Renal cortical epithelial cell (primary cell): ENCODE measurements around the gene HOXB2. TPM values are rescaled to one million over a fixed set of nuclear protein-coding genes. Genes with fewer than 3 reads are reported as not detected.

Source experiments
- DNase-seq: peaks from one replicate; pipeline ENCODE4 v3.0.0-alpha.2; 2011; ENCODE audit warnings: low read depth
- total RNA-seq: library from RNA; depleted of rRNA; stranded (reverse); fragments of >200 nt; gene quantifications from 2 replicates; pipeline ENCODE4 v1.2.3, GENCODE V29; 2014

The HOXB2 gene
- total RNA-seq, 1 donor from 2014 or later, result 23.7 TPM

DNA sequence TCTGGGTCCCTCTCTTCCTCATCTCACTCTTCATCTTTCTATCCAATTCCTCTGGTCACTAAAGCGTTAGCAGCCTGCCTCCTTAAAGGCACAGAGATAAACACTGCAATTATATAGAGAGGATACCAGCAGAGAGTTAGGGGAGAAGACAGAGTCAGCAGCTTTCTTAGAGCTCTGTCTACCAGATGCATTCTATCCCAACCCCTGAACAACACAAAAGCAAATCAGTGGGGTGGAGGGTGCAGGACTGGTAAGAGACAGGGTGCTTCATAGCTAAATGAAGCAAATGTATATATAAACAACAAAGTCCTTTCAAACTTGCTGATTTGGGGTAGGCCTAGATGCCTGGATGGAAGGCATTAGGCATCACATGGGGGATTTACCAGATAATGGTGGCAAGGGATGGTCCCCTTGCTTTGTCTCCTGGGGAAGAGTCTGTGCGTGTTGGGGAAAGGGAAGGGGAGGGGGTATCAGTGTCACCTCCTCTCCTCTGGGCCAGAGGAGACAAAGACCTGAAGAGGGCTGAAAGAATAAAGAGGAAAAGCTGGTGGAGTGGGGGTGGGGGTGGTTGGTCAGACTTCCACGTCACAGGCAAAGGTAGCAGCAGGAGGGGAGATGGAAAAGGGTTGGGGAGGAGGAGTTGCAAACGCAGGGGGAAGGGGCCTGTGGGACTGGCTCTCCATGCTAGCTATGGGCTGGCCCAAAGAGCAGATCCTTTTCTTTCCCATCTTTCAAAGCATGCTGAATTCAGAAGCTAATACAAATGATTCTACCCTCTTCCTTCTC lies 21.2 kb upstream of the HOXB2 start:
- DNase-seq, result no peak

DNA sequence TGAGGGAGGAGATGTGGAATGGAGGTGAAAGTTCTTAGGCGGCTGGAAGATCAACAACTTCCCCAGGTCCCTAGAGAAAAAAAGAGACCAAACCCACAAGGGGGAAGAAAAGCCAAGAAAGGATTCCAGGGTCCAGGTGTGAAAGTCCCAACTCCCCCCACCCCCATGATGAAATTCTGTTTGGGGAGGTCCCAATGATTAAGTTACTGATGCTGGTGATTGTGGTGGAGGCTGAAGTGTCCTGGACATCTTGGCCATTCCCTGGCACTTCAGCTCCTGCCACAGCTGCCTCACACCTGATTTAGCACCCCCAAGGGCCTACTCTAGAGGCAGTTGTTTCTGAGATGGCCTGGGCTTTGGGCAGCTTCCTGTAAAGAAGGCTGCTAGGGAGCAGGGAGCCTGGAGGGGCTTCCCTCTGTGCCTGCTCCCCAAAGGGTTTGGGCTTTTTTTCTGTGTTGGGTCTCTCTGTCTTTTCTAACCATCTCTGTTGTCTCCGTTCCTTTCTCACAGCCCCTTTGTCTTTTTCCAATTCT lies 20.2 kb upstream of the HOXB2 start:
- DNase-seq, result no peak

DNA sequence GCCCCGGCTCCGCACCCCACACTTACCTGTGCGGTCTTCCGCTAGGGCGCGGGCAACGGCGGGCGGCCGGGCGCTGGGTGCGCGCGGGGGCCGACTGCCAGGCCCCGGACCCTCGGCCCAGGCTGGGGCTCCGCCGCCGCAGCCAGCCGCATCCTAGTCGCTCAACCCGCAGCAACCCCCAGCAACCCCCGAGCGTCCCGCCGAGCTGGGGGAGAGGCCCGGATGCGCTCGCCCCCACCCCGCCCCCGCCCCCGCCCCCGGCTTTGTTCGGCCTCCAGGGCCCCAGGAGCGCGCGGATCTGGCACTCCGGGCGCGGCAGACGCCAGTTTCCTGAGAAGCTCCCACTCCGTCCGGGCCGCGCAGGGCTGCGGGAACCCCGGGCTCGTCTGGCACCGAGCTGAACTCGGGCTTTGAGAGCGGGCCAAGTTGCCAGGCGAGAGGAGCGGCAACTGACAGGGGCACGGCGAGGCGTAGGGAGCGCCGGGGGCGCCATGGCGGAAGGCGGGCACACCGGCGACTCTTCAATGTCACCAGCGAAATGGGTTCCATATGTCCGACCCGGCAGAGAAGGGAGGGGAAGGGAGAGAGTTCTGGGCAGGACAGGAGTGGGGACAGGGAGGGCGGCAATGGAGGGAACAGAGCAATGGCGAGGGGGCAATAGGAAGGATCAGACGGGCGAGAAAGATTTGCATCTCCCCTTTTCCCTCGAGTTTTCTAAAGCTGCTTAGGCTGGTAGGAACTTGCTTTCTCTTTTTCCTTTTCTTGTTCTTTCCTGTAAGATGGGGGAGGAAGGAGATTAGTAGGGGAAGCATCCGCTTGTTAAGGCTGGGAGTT lies 19.5 kb upstream of the HOXB2 start:
- no peak for DNase-seq

DNA sequence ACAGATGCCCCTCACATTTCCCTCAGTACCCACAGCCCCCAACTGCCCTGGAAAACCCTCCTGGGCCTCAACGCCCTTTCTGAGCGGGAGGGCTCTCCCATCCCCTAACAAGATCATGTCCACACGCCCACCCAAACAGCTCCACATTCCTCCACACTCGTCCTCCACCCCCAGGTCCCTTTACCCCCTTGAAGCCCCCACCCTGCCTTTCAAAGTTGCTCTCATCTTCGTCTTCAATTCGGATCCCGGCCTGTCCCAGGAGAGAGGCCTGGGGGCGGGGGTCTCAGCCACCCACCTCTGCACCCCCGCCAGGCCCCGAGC lies 18.9 kb upstream of the HOXB2 start:
- no peak for DNase-seq

DNA sequence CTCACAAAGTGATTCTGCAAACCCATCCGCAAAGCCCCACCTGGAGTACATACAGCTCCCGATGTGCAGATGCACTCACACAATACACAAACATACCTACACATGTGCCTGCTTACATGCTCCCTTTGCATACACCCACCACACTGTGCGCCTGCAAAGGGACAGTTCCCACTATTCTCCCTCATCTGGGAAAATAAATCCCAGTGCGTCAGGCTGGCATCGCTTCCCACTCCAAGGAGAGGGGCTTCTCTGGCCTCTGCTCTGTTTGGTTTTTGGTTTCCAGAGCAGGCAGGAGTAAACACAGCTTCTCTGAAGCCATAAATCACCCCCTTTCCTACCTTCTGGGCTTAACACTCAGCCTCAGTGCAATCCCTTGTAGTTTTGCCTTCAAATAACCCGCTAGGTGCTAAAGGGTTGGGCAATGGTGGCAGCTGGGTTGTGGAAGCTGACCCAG lies 18.5 kb upstream of the HOXB2 start:
- DNase-seq, result no peak

DNA sequence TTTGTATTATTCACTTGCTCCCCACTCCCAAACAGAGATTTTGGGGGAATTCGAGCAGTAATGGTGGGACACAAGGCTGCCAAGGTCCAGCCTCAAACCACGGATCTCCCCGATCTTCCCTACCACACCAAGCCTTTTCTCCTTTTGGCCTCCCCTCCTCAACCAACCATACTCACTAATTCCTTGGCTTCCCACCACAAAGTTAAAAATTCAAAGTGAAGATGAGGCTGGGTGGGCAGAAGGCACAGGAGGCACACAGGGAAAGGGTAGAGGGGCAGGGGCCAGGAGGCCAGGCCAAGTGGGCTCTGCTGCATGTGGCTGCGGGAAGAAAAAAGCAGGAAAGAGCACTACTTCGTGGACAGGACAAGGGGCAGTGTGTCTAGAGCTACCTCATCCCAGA lies 18.0 kb upstream of the HOXB2 start:
- no peak for DNase-seq

DNA sequence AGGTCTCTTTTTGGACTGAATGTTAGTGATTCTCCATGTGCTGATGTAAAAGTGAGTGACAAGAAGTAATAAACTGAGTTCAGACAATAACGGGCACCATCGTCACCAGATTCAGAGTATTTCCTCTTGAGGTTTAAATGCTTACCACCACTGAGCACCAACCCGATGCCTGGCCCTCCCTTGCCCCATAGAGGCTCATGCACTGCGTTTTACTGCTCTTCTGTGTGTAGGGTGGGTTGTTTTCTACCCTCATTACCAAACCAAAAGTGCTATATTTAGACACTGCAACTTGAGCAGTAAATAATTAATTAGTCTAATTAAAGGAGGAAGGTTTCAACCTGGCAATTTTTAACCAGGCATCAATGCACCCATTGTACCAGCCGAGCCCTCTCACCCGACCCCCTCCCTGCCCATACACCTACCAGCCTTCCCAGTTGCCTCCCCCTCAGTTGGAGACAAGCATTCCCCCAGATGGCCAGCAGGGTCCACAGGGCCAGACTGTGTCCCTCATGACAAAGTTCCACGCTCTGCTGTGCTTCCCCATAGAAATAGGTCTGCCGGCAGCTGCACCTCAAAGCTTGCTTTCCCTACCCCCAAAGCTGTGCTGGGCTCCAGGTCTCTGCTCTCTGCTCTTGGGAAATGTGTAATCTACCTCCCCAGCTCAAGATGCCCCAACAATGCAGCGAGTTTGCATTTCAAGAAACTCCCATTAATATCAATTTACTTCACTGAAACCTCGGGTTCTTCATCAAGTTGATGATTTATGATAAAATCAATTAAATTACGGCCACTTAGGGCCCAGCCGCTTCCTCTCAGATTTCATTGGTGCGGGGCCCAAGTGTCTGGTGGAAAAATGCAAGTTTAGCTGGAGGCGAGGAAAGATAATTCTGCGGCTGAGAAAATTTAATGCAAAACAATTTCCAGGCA lies 17.2 kb upstream of the HOXB2 start:
- peak; percentile 89 for DNase-seq

DNA sequence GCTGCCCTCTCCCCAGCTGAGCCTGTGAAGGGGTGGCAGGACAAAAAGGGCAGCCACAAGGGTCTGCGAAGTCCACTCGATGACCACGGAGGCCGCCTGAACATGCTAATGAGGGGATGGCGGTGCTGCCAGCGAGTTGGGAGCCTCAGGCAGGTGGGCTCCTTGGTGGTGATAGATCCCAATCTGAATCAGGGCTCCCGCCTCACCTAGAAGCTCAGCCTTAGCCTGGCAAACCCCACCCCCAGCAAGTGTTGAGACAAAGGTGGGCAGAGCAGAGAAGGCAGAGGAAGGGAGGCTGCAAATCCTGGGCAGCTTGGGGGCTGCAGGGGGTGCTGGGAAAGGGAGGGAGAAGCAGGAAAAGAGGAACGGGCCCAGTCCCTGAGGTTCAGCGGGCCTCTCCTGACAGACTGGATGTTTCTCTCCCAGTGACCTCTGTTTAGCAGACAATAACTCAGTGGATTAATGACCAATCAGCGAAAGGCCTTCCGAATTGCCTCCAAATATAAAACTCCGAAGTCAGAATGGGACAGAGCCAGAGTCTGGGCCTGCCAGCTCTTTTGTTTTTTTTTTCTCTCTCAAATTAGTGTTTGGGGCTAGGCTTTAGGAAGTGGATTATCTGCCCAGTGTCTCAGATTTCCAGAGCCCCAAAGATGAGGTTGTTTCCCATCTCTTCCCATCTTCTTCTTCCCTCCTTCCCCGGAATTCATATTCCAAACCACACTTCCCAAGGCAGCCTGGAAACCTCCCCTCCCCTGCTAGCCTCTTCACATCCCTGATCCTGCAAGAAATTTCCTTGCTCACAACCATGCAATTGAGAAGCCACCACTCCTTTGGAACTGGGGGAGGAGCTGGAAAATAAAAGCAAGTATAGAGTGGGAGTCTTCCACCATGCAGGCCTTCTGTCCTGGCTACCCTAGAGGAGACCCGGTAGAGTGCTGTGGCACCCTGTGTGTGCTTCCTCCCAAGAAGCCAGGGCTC lies 15.2 kb upstream of the HOXB2 start:
- DNase-seq, result no peak

DNA sequence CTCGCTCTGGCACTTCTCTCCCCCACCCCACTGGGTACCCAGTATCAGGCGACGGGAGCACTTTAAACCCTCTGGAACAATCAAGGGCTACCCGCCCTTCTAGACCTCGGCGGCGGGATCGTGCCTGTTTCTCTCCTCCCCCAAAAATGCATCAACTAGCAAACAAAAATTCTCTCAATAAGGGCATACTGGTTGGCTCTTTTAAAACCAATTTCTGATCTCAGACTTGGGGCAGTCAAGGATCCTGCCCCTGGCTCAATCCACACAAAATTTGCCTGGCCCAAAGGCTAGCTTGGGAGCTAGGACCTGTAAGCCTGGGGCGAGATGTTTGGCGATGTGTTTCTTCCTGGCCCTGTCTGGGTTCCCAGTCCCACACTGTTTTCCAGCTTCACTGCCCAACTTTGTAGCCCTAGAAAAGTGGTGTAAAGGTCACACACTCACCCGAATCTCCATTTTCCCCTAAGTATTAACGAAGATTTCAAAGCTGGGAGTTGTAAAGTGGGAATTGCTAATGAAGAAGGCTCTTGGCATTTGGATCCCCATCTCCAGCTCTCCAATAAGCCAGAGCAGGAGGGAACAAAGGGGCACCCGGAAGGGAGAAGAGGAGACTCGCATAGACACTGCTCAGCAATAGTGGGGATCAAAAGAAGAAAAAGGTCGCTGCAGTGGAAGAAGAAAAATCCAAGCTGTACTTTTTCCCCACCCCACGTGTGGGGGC lies 14.4 kb upstream of the HOXB2 start:
- DNase-seq, result no peak

DNA sequence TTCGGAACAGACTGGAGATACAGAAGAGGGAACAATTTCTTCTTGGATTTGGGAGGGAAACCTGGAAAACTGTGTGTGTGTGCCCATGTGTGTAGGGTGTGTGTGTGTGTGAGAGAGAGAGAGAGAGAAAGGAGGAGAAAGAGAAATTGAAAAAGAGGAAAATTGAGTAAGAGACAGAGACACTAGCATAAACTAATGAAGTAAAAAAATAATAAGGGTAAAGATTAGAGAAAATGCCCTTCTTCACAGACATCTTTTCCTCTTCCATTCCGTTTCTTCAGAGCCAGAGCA lies 13.9 kb upstream of the HOXB2 start:
- DNase-seq, result no peak

DNA sequence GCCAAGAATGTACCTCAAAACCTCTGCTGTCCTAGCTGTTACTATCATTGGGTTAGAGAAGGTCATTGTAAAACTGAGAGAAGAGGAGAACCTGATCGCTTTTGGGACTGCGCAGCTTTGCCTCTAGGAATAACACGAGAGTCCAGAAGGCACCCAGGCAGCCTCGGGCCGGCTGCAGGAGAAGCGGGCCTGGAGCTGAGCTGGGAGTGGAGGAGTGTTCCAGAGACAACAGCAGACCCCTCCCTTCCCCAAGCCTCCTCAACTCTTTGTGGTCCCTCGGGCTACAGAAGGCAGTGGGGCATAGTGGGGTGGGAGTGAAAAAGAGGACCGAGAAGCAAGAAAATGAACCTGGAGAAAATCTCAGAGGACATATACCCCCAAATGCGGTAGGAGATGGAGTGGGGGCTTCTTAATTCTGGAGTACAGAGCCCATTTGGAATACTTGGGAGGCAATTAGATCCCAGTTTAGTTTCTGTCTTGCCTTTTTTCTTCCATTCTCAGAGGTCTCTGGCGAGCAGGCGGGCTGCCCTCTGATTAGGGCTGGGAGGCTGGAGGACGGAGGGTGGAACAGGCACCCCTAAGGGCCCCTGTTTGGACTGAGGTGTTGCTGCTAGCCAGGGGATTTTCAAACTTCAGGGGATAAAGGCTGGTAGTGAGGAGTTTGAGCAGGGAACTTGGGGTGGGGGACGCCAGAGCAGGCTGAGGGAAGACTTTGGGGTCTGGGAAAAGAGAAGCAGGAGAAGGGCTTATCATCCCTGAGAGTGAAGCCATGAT lies 13.3 kb upstream of the HOXB2 start:
- DNase-seq, result no peak

DNA sequence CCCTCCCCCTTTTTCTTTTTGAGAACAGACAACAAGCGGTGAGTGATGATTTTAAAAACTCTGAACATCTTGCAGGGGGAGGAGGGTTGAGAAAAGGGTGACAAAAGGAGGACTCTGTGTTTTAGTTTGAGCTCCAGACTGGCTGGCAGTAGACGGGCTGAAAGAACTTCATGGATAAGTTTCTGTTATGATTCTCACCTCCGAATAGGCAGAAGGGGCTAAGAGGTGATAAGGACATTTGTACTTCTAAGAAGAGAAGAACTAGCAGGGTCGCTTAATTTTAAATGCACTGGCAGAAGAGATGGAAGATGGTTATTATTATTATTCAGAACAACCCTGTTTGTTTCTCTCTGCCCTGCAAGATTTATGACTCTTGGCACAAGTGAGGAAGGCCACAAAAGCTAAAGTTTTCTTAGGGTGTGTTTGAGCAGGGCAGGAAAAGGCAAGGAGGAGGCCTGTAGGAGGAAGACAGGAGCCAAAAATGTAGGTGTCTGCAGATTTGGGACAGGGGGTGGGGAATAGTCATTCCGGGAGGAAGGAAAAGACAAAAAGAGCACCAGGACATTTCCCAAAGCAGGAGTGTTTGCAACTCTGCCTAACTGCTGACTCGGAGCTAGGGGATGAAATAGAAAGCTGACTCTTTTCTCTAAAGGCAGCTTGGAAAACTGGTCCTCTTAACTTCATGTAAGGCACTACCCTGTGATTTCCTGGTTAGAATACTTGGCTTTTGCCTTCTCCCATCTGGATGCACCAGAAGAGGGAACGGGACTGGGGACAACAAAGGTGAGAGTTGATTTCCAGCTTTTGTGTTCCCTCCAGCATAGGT lies 11.9 kb upstream of the HOXB2 start:
- no peak for DNase-seq

DNA sequence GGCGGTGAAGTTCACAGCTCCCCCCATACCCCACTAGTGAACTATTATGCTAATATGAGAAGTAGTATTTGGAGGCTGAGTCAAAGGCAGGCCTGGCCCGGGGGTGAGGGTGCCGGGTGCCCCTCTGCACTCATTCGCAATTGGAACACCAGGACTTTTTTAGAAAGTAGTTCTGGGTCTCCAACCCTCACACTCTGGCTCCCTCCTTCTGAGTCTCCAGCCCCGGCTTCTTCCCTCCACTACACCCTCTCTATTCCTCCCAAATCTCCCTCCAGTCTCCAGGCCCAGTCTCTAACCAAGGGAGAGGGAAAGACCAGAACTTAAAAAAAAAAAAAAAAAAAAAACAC lies 11.3 kb upstream of the HOXB2 start:
- DNase-seq, result no peak

DNA sequence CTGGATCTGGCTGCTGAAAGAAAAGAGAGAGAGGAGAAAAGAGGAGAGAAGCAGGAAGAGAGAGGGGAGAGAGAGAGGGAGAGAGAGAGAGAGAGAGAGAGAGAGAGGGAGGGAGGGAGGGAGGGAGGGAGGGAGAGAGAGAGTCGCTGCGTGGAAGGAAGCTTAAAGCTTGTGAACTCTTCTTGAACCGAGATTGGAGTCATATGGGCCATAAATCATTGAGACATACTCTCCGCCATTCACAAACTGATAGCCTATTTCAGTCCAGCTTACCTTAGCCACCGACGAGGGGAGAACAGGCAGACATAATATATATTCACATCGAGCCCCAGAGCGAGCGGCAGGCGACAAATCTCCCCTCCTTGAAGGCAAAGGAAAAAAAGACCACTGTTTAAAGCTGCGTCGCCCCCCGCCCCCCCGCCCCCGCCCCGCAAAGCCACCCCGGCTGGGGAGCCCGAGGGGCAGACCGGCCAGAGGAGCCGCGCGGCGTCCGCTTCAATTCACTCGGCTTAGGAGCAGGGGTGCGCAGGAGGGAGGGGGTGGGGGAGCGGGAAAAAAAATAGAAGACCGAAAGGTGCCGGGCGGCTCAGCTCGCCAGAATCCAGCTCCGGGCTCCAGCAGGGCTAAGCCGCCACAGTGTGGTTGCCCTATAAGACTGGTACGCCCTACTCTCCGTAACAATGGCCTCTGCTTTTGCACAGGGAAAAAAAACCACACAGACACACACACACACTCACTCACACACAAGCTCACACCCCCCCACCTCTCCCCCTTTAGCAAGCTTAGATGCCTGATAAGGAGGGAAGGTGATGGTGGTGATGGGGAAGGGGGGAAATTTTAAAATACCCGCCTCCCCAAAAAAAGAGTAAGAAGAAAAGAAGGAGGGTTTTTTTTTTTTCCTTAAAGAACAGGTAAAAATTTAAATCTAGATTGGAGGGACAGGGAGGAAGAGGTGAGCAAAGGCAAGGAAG lies 10.6 kb upstream of the HOXB2 start:
- DNase-seq, result peak; percentile 93

DNA sequence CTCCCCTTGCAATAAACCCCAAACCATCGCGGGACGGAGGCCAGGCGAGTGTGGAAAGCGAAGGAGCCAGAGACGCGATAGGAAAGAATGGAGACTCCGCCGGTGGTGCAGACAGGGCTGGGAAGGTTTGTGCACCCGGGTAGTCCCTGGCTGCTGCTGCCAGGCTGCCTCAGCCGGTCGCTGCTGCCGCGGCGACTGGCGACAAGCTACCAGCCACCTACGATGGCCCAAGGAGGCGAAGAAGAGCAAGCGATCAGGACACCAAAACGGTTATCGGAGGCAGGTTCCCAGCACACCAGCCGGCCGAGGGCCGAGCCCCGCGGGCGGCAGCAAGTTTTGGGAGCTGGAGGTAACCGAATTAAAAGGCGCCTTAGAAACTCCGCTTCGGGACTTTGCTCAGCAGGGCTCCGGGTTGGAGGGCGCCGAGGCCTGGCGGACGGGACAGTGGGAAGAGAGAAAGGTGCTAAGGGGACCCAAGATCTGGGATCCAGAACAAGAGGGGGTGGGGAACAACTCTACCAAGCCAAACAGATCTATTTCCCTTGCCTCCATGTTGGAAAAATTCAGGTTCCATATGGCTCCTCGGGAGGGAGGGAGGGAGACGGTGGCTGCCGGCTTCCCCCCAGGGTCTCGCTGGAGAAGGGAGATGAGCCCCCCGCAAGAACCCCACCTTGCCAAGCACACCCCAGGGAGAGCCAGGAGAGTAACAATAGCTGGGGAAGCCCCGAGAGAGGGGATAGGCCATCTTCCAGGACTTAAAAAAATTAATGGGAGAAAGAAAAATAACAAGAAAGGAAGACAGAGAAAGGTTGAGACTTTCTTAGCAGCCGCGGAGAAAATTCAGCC lies 9.7 kb upstream of the HOXB2 start:
- no peak for DNase-seq

DNA sequence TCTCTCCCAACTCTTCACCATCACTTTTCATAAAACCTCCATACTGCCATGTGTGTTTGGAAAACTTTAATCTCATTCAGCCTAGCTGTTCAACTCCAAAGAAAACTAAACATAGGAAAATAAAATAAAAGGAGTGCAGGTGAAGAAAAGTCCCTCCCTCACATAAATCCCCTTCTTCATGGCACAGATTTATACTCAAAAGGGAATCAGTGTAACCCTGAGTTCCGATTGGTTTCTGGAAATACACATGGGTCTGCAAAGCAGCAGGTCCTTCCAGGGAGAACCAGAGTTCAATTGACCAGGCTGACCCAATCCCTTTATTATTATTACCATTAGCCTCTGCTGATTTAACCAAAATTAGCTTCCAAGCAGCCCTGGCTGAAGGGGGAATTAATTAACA lies 8.9 kb upstream of the HOXB2 start:
- no peak for DNase-seq

DNA sequence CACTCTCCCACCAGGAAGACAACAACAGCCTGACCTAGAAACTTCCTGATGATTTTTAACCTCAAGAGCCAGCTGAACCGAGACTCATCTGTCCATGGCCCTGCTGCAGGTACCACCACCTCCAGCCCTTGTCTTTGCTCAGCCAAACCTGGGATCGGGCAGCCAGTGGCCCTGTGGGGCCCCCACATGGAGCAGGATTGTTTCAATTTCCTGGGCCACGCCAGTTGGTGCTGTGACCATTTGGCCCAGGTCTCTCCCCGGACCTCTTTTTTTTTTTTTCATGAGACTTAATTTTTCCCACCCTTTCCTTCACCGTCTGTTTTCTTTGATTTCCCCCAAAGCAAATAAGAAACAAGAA lies 8.3 kb upstream of the HOXB2 start:
- DNase-seq, result no peak
